K562 (cell line): ENCODE results near the gene ST6GALNAC2.

Source experiments
- CBX5 ChIP-seq: IDR thresholded peaks from 2 replicates; pipeline ENCODE4 v1.6.1; 2014; ENCODE audit warnings: low read depth, borderline replicate concordance
- EZH2 ChIP-seq: IDR thresholded peaks from 2 replicates; pipeline ENCODE4 v1.6.1; 2012; ENCODE audit warnings: low read depth, mild to moderate bottlenecking, inconsistent platforms, low read length, borderline replicate concordance
- HBP1 ChIP-seq: fragments of 450-650 bp; formaldehyde crosslinking; IDR thresholded peaks from 2 replicates; pipeline ENCODE4 v1.4.0; 2022; ENCODE audit warnings: missing genetic modification characterization
- PATZ1 ChIP-seq: fragments of 250-450 bp; sonication (Bioruptor Pico); IDR thresholded peaks from 2 replicates; pipeline ENCODE4 v1.5.0; 2020; ENCODE audit warnings: mild to moderate bottlenecking, borderline replicate concordance
- POLR2AphosphoS5 ChIP-seq: IDR thresholded peaks from 2 replicates; pipeline ENCODE4 v1.6.1; 2011; ENCODE audit warnings: mild to moderate bottlenecking, low read depth, low read length, moderate library complexity; ENCODE audit not compliant: control insufficient read depth, insufficient read depth
- SAFB2 ChIP-seq: fragments of 200-400 bp; formaldehyde crosslinking; IDR thresholded peaks from 2 replicates; pipeline ENCODE4 v1.6.1; 2018; ENCODE audit warnings: borderline replicate concordance, low read length, low read depth, moderate library complexity; ENCODE audit not compliant: severe bottlenecking
- SIN3A ChIP-seq, 2 experiments: fragments of 150-350 bp in 1 of 2; IDR thresholded peaks; 2 replicates each; pipeline ENCODE4 v1.6.1; 2011 to 2016; ENCODE audit warnings: borderline replicate concordance in 2 of 2, low read depth in 2 of 2, low read length in 2 of 2, mild to moderate bottlenecking in 2 of 2, moderate library complexity in 2 of 2; ENCODE audit not compliant: control insufficient read depth in 1 of 2
- SMARCB1 ChIP-seq: IDR thresholded peaks from 2 replicates; pipeline ENCODE4 v1.6.1; 2011; ENCODE audit warnings: improper control_type of control experiment, low read depth; ENCODE audit not compliant: insufficient read length

- TF ChIP-seq PATZ1 (CRISPR knock-in tag) (no peak), SMARCB1 (no peak), SAFB2 (no peak), CBX5 (no peak), POLR2AphosphoS5 (no peak), HBP1 (CRISPR knock-in tag) (no peak), SIN3A (IDR thresholded peaks at IDR 0.05; ENCODE audit: borderline replicate concordance in 2 of 2, control insufficient read depth in 1 of 2, low read depth in 2 of 2, low read length in 2 of 2) (no peak), EZH2 (no peak)
Observed at GRCh38 chr17:76554131-76554530, 31.5 kb downstream of the ST6GALNAC2 start.
